ENCODE results near the gene RIT1. TPM values are rescaled to one million over a fixed set of nuclear protein-coding genes. Genes with fewer than 3 reads are reported as not detected.

The RIT1 gene
- total RNA-seq, 4 donors from 2014 or later = 12.8 to 65.6 (median 41.8) TPM

- Histone ChIP-seq H3K9me3 (no peaks in the 10 kb centered on the region), H3K4me3 (no peak overlapping the region), H3K4me1 (no peaks in the 10 kb centered on the region), H3K27ac (no peak overlapping the region), H3K27me3 (no peaks in the 10 kb centered on the region), H3K36me3 (no peaks in the 10 kb centered on the region)
- TF ChIP-seq CTCF (IDR thresholded peaks at IDR 0.05) (no peak), POLR2A (IDR thresholded peaks at IDR 0.05) (no peak)
- DNase-seq = no peak
- intact Hi-C loops (cut with DNase I; ENCODE audit: low total_unique reads) = no loop called here
These were observed 26.9 kb downstream of the RIT1 start for GRCh38 chr1:155884031-155884960.

GRCh38 chr1:155882766-155883165 is 28.4 kb downstream of the RIT1 start:
- no peak overlapping the region for H3K27ac ChIP-seq
- no peaks in the 10 kb centered on the region for H3K27me3 ChIP-seq
- H3K9me3 ChIP-seq = no peaks in the 10 kb centered on the region
- no peak overlapping the region for H3K4me3 ChIP-seq
- H3K4me1 ChIP-seq = no peaks in the 10 kb centered on the region
- TF ChIP-seq CTCF (IDR thresholded peaks at IDR 0.05) (no peak), POLR2A (IDR thresholded peaks at IDR 0.05) (no peak)
- no peaks in the 10 kb centered on the region for H3K36me3 ChIP-seq
- intact Hi-C loops (cut with DNase I; ENCODE audit: low total_unique reads) = no loop called here
- no peak for DNase-seq

- Histone ChIP-seq H3K36me3 (no peaks in the 10 kb centered on the region), H3K27me3 (no peaks in the 10 kb centered on the region), H3K27ac (no peak overlapping the region), H3K4me3 (no peak overlapping the region), H3K9me3 (no peaks in the 10 kb centered on the region), H3K4me1 (no peaks in the 10 kb centered on the region)
- no peak for DNase-seq
- intact Hi-C loops (cut with DNase I; ENCODE audit: low total_unique reads) = no loop called here
- TF ChIP-seq POLR2A (IDR thresholded peaks at IDR 0.05) (no peak), CTCF (IDR thresholded peaks at IDR 0.05) (no peak)
These were observed 28.9 kb downstream of the RIT1 start for GRCh38 chr1:155882235-155882634.

- no peaks in the 10 kb centered on the region for H3K27me3 ChIP-seq
- H3K9me3 ChIP-seq = no peaks in the 10 kb centered on the region
- TF ChIP-seq POLR2A (IDR thresholded peaks at IDR 0.05) (no peak), CTCF (IDR thresholded peaks at IDR 0.05) (no peak)
- intact Hi-C loops (cut with DNase I; ENCODE audit: low total_unique reads) = no loop called here
- no peak overlapping the region for H3K27ac ChIP-seq
- no peak overlapping the region for H3K4me3 ChIP-seq
- no peaks in the 10 kb centered on the region for H3K36me3 ChIP-seq
- H3K4me1 ChIP-seq = no peaks in the 10 kb centered on the region
- no peak for DNase-seq
These were observed 30.2 kb downstream of the RIT1 start for GRCh38 chr1:155880950-155881349.

GRCh38 chr1:155880251-155880650 is 30.9 kb downstream of the RIT1 start:
- DNase-seq = no peak
- Histone ChIP-seq H3K27me3 (no peaks in the 10 kb centered on the region), H3K36me3 (no peaks in the 10 kb centered on the region), H3K4me3 (no peak overlapping the region), H3K9me3 (no peaks in the 10 kb centered on the region), H3K27ac (no peak overlapping the region), H3K4me1 (no peaks in the 10 kb centered on the region)
- TF ChIP-seq CTCF (IDR thresholded peaks at IDR 0.05) (no peak), POLR2A (IDR thresholded peaks at IDR 0.05) (no peak)
- intact Hi-C loops (cut with DNase I; ENCODE audit: low total_unique reads) = no loop called here
